H1 (cell line): Measurements from ENCODE around the gene HOXD11. TPM values are rescaled to one million over a fixed set of nuclear protein-coding genes. Genes with fewer than 3 reads are reported as not detected.

Experiments
- BCL11A ChIP-seq, 2 experiments: IDR thresholded peaks; one replicate each; pipeline ENCODE4 v1.6.1; 2011; ENCODE audit warnings: low read depth in 2 of 2, low read length in 2 of 2, mild to moderate bottlenecking in 2 of 2
- CBX8 ChIP-seq: fragments of 300-800, 300-1000 bp; sonication (generic); IDR thresholded peaks from 2 replicates; pipeline ENCODE4 v1.7.1; 2016; ENCODE audit warnings: low read depth, low read length, borderline replicate concordance
- EZH2 ChIP-seq: fragments of 200-600 bp; sonication (generic); IDR thresholded peaks from 2 replicates; pipeline ENCODE4 v1.7.1; 2012; ENCODE audit warnings: low read depth, mild to moderate bottlenecking, moderate library complexity, low read length, inconsistent platforms; ENCODE audit not compliant: severe bottlenecking
- GTF2F1 ChIP-seq: IDR thresholded peaks from 2 replicates; pipeline ENCODE4 v1.6.1; 2012; ENCODE audit warnings: low read depth, low read length, improper control_type of control experiment, borderline replicate concordance
- JUN ChIP-seq: IDR thresholded peaks from 2 replicates; pipeline ENCODE4 v1.6.1; 2011; ENCODE audit warnings: low read depth, mild to moderate bottlenecking, improper control_type of control experiment, low read length
- JUND ChIP-seq: IDR thresholded peaks from 2 replicates; pipeline ENCODE4 v1.6.1; 2011; ENCODE audit warnings: mild to moderate bottlenecking, improper control_type of control experiment, low read length
- POLR2A ChIP-seq, 2 experiments: IDR thresholded peaks; 1 replicate in 1 of 2; 2 replicates in 1 of 2; pipeline ENCODE4 v1.6.1; 2011; ENCODE audit warnings: low read depth in 2 of 2, low read length in 2 of 2, mild to moderate bottlenecking in 2 of 2; ENCODE audit errors: control extremely low read depth in 1 of 2
- polyA plus RNA-seq, 7 experiments: library from polyadenylated mRNA; depleted of rRNA in 3 of 7; stranded (reverse) in 5 of 7; unstranded in 2 of 7; fragments of >200 nt in 5 of 7; fragments of 200-250 nt in 2 of 7; gene quantifications; 1 replicate in 5 of 7; 2 replicates in 1 of 7; 4 replicates in 1 of 7; pipeline versions ENCODE4 v1.2.1 to v1.2.3, GENCODE V29; 2011 to 2013; ENCODE audit warnings: missing spikeins in 2 of 7, mixed read lengths in 2 of 7
- total RNA-seq: library from RNA; stranded (reverse); fragmentation: NEBNext Ultra II Directional; extraction: Animal tissue kit (Norgen Biotek cat#: 25700); gene quantifications from 2 replicates; pipeline ENCODE4 v1.2.1, GENCODE V29; 2021
- TF ChIP-seq, protein P1 (sequence below): fragments of 300-600 bp; sonication (generic); IDR thresholded peaks from 2 replicates; pipeline ENCODE4 v1.7.1; 2012; ENCODE audit warnings: low read length, moderate library complexity, mild to moderate bottlenecking, inconsistent platforms; ENCODE audit not compliant: insufficient replicate concordance
- TF ChIP-seq, protein P2 (sequence below): IDR thresholded peaks from 2 replicates; pipeline ENCODE4 v1.6.1; 2011; ENCODE audit warnings: low read length, improper control_type of control experiment
- TF ChIP-seq, protein P3 (sequence below): IDR thresholded peaks from 2 replicates; pipeline ENCODE4 v1.6.1; 2011; ENCODE audit warnings: low read depth, mild to moderate bottlenecking, low read length; ENCODE audit not compliant: insufficient read depth

HOXD11 gene
- total and polyA plus RNA-seq, 2 of the 8 experiments (the other 6 are each of a cell fraction or from before 2014, with no cell fraction given) = not detected

DNA sequence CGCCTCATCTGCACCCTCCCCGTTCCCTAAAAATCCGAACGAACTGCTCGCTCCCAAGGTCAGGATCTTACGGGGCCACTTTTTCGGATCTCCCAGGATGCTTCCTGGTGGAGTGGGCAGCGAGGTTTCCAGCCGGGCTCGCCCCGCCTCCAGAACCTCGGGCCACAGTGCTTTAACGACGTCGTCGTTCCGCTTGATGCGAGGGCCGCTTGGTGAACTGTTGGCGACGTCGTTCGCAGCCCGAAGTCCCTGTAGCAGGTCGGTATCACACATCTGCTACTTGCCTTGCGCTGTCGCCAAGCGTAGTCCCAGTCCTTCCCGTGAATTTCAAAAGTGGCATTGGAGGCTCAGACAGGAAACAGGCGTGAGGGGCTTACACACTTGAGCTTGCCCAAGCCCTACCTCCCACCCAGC, 38.7 kb upstream of the HOXD11 start (continued):
- TF ChIP-seq, protein P1, sequence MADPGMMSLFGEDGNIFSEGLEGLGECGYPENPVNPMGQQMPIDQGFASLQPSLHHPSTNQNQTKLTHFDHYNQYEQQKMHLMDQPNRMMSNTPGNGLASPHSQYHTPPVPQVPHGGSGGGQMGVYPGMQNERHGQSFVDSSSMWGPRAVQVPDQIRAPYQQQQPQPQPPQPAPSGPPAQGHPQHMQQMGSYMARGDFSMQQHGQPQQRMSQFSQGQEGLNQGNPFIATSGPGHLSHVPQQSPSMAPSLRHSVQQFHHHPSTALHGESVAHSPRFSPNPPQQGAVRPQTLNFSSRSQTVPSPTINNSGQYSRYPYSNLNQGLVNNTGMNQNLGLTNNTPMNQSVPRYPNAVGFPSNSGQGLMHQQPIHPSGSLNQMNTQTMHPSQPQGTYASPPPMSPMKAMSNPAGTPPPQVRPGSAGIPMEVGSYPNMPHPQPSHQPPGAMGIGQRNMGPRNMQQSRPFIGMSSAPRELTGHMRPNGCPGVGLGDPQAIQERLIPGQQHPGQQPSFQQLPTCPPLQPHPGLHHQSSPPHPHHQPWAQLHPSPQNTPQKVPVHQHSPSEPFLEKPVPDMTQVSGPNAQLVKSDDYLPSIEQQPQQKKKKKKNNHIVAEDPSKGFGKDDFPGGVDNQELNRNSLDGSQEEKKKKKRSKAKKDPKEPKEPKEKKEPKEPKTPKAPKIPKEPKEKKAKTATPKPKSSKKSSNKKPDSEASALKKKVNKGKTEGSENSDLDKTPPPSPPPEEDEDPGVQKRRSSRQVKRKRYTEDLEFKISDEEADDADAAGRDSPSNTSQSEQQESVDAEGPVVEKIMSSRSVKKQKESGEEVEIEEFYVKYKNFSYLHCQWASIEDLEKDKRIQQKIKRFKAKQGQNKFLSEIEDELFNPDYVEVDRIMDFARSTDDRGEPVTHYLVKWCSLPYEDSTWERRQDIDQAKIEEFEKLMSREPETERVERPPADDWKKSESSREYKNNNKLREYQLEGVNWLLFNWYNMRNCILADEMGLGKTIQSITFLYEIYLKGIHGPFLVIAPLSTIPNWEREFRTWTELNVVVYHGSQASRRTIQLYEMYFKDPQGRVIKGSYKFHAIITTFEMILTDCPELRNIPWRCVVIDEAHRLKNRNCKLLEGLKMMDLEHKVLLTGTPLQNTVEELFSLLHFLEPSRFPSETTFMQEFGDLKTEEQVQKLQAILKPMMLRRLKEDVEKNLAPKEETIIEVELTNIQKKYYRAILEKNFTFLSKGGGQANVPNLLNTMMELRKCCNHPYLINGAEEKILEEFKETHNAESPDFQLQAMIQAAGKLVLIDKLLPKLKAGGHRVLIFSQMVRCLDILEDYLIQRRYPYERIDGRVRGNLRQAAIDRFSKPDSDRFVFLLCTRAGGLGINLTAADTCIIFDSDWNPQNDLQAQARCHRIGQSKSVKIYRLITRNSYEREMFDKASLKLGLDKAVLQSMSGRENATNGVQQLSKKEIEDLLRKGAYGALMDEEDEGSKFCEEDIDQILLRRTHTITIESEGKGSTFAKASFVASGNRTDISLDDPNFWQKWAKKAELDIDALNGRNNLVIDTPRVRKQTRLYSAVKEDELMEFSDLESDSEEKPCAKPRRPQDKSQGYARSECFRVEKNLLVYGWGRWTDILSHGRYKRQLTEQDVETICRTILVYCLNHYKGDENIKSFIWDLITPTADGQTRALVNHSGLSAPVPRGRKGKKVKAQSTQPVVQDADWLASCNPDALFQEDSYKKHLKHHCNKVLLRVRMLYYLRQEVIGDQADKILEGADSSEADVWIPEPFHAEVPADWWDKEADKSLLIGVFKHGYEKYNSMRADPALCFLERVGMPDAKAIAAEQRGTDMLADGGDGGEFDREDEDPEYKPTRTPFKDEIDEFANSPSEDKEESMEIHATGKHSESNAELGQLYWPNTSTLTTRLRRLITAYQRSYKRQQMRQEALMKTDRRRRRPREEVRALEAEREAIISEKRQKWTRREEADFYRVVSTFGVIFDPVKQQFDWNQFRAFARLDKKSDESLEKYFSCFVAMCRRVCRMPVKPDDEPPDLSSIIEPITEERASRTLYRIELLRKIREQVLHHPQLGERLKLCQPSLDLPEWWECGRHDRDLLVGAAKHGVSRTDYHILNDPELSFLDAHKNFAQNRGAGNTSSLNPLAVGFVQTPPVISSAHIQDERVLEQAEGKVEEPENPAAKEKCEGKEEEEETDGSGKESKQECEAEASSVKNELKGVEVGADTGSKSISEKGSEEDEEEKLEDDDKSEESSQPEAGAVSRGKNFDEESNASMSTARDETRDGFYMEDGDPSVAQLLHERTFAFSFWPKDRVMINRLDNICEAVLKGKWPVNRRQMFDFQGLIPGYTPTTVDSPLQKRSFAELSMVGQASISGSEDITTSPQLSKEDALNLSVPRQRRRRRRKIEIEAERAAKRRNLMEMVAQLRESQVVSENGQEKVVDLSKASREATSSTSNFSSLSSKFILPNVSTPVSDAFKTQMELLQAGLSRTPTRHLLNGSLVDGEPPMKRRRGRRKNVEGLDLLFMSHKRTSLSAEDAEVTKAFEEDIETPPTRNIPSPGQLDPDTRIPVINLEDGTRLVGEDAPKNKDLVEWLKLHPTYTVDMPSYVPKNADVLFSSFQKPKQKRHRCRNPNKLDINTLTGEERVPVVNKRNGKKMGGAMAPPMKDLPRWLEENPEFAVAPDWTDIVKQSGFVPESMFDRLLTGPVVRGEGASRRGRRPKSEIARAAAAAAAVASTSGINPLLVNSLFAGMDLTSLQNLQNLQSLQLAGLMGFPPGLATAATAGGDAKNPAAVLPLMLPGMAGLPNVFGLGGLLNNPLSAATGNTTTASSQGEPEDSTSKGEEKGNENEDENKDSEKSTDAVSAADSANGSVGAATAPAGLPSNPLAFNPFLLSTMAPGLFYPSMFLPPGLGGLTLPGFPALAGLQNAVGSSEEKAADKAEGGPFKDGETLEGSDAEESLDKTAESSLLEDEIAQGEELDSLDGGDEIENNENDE = no peak
- no peak for TF ChIP-seq JUN
- peak; percentile 10; the same call in 1 of the 2 replicates for TF ChIP-seq CBX8
- no peak for TF ChIP-seq GTF2F1
- TF ChIP-seq POLR2A (IDR thresholded peaks at IDR 0.05; ENCODE audit: control extremely low read depth in 1 of 2, low read depth in 2 of 2, low read length in 2 of 2) = no peak
- TF ChIP-seq, protein P2, sequence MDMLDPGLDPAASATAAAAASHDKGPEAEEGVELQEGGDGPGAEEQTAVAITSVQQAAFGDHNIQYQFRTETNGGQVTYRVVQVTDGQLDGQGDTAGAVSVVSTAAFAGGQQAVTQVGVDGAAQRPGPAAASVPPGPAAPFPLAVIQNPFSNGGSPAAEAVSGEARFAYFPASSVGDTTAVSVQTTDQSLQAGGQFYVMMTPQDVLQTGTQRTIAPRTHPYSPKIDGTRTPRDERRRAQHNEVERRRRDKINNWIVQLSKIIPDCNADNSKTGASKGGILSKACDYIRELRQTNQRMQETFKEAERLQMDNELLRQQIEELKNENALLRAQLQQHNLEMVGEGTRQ = no peak
- TF ChIP-seq EZH2 = peak; percentile 94
- no peak for TF ChIP-seq BCL11A (IDR thresholded peaks at IDR 0.05; ENCODE audit: low read depth in 2 of 2, low read length in 2 of 2)
- TF ChIP-seq JUND = no peak
- TF ChIP-seq, protein P3, sequence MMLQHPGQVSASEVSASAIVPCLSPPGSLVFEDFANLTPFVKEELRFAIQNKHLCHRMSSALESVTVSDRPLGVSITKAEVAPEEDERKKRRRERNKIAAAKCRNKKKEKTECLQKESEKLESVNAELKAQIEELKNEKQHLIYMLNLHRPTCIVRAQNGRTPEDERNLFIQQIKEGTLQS = no peak
